Caco-2 (cell line): ENCODE measurements around the gene SPINK6. TPM values are rescaled to one million over a fixed set of nuclear protein-coding genes. Genes with fewer than 3 reads are reported as not detected.

ENCODE experiments used
- Bru-seq: library from RNA; stranded (reverse); fragments of 400-500 nt; gene quantifications from one replicate; lab custom pipeline; 2021; lab: Mats Ljungman, UMichigan
- BruChase-seq, 2 experiments: library from RNA; stranded (reverse); fragments of 400-500 nt; gene quantifications; one replicate each; lab custom pipeline; 2021; lab: Mats Ljungman, UMichigan
- BruUV-seq: library from RNA; stranded (reverse); fragments of 400-500 nt; replicated peaks from 2 replicates; lab custom pipeline; 2021; lab: Mats Ljungman, UMichigan
- CTCF ChIA-PET: fragments of 300-600 bp; sonication (Branson Sonifier 250); formaldehyde crosslinking; loops from one replicate; lab custom pipeline; 2022; ENCODE audit warnings: antibody characterized with exemption; lab: Charles Lee
- POLR2A ChIA-PET: fragments of 300-600 bp; sonication (Branson Sonifier 250); formaldehyde crosslinking; loops from one replicate; lab custom pipeline; 2022; ENCODE audit warnings: antibody characterized with exemption; lab: Charles Lee
- DNase-seq, 2 experiments: peaks; one replicate each; pipeline versions ENCODE4 v3.0.0 to v3.0.0-alpha.2; 2020 to 2022
- H3K27me3 ChIP-seq: replicated peaks from 2 replicates; pipeline ENCODE4 v1.6.0; 2011; ENCODE audit warnings: low read length; ENCODE audit not compliant: control insufficient read depth, insufficient read depth
- H3K36me3 ChIP-seq: 2 replicates; pipeline ENCODE4 v1.5.1; 2011; ENCODE audit warnings: low read length; ENCODE audit not compliant: control insufficient read depth, insufficient read depth
- H3K4me1 ChIP-seq: fragments of 250-450 bp; sonication (Bioruptor Pico); 2 replicates; pipeline ENCODE4 v1.5.1; 2020; ENCODE audit warnings: mild to moderate bottlenecking
- H3K4me3 ChIP-seq: 2 replicates; pipeline ENCODE4 v1.5.1; 2011; ENCODE audit warnings: low read depth, mild to moderate bottlenecking, control low read depth, low read length
- H3K9me3 ChIP-seq: fragments of 250-450 bp; sonication (Bioruptor Pico); 2 replicates; pipeline ENCODE4 v1.5.1; 2020; ENCODE audit warnings: mild to moderate bottlenecking, moderate library complexity
- H3K27ac Mint-ChIP-seq: one replicate; pipeline ENCODE4 v1.8.0; 2022; ENCODE audit warnings: mixed read lengths; ENCODE audit not compliant: unreplicated experiment
- H3K27me3 Mint-ChIP-seq: one replicate; pipeline ENCODE4 v1.8.0; 2022; ENCODE audit warnings: mixed read lengths; ENCODE audit not compliant: insufficient read depth, unreplicated experiment
- H3K36me3 Mint-ChIP-seq: one replicate; pipeline ENCODE4 v1.8.0; 2022; ENCODE audit warnings: mild to moderate bottlenecking, mixed read lengths; ENCODE audit not compliant: insufficient read depth, unreplicated experiment
- H3K4me1 Mint-ChIP-seq: one replicate; pipeline ENCODE4 v1.8.0; 2022; ENCODE audit warnings: low read depth, mixed read lengths; ENCODE audit not compliant: unreplicated experiment
- H3K4me3 Mint-ChIP-seq: one replicate; pipeline ENCODE4 v1.8.0; 2022; ENCODE audit warnings: mild to moderate bottlenecking, moderate library complexity, mixed read lengths; ENCODE audit not compliant: unreplicated experiment
- H3K9me3 Mint-ChIP-seq: one replicate; pipeline ENCODE4 v1.8.0; 2022; ENCODE audit warnings: mixed read lengths; ENCODE audit not compliant: unreplicated experiment
- intact Hi-C: fragments of 100-400 bp; cut with micrococcal nuclease; formaldehyde crosslinking; loops from one replicate; pipeline ENCODE4 v1.10.0; 2022; ENCODE audit not compliant: unreplicated experiment
- long read RNA-seq: library from polyadenylated mRNA; stranded (forward); transcript quantifications from one replicate; pipeline ENCODE4 v2.0.0, GENCODE V29; 2022
- total RNA-seq: library from RNA; stranded (reverse); gene quantifications from 2 replicates; pipeline ENCODE4 v1.2.3, GENCODE V29; 2022
- TF ChIP-seq, protein P1 (sequence below), 2 experiments: fragments of 200-600 bp in 1 of 2; IDR thresholded peaks; 1 replicate in 1 of 2; 2 replicates in 1 of 2; pipeline versions ENCODE4 v1.5.1 to v1.8.0; 2011 to 2022; ENCODE audit warnings: antibody characterized with exemption in 1 of 2, control low read depth in 1 of 2, inconsistent platforms in 1 of 2, low read depth in 1 of 2, low read length in 1 of 2, mild to moderate bottlenecking in 1 of 2, moderate library complexity in 1 of 2; ENCODE audit not compliant: insufficient read depth in 1 of 2, severe bottlenecking in 1 of 2, unreplicated experiment in 1 of 2

SPINK6 gene
- total RNA-seq (not detected in 2 replicates), Bru-seq, nascent RNA (not detected), BruChase-seq, experiment 1, labeled RNA remaining after a 2-hour chase (percentile 9 among the genes with signal in this experiment), BruChase-seq, experiment 2, labeled RNA remaining after a 6-hour chase (percentile 13 among the genes with signal in this experiment)
- long read RNA-seq: 0 reads

DNA sequence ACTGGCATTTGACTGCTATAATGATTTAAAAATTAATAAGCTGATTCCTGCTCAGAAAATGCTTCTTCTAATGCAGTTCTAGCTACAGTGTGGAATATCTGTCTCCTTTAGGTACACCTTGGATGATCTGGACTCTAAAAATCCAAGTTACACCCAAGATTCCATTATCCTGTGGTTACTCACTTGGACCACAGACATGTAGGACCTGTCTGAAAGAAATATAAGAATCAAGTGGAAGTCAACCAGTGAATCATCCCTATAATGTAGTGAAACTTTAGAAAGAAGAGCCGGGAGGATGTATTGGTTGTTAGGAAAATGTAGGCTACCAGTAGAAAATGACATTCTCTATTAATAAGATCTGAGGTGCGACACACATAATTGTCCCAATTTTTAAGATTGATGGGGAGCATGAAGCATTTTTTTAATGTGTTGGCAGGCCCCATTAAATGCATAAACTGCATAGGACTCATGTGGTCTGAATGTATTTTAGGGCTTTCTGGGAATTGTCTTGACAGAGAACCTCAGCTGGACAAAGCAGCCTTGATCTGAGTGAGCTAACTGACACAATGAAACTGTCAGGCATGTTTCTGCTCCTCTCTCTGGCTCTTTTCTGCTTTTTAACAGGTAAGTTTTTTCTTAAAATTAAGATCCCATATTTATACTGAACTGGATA lies at the start of gene SPINK6:
SPINK6 (plus strand) TSS at position 512 of the 673 bp plus-strand sequence; CDS start at position 567, 55 bp downstream.
- H3K9me3 ChIP-seq: no peaks in the 10 kb centered on the region
- CTCF ChIA-PET: no interaction called here
- POLR2A ChIA-PET: no interaction called here
- Mint-ChIP-seq H3K4me3 (no peak within 1 kb of the TSS), H3K27me3 (peaks cover 11% of the 10 kb centered on the region), H3K4me1 (no peaks in the 10 kb centered on the region), H3K9me3 (no peaks in the 10 kb centered on the region), H3K36me3 (no peaks in the 10 kb centered on the region), H3K27ac (no peak within 1 kb of the TSS)
- H3K36me3 ChIP-seq: no peaks in the 10 kb centered on the region
- no peak for DNase-seq
- no peaks in the 10 kb centered on the region for H3K27me3 ChIP-seq
- intact Hi-C loops: no loop called here
- no peak within 1 kb of the TSS for H3K4me3 ChIP-seq
- TF ChIP-seq, protein P1, sequence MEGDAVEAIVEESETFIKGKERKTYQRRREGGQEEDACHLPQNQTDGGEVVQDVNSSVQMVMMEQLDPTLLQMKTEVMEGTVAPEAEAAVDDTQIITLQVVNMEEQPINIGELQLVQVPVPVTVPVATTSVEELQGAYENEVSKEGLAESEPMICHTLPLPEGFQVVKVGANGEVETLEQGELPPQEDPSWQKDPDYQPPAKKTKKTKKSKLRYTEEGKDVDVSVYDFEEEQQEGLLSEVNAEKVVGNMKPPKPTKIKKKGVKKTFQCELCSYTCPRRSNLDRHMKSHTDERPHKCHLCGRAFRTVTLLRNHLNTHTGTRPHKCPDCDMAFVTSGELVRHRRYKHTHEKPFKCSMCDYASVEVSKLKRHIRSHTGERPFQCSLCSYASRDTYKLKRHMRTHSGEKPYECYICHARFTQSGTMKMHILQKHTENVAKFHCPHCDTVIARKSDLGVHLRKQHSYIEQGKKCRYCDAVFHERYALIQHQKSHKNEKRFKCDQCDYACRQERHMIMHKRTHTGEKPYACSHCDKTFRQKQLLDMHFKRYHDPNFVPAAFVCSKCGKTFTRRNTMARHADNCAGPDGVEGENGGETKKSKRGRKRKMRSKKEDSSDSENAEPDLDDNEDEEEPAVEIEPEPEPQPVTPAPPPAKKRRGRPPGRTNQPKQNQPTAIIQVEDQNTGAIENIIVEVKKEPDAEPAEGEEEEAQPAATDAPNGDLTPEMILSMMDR (IDR thresholded peaks at IDR 0.05; ENCODE audit: insufficient read depth in 1 of 2, low read depth in 1 of 2, low read length in 1 of 2, severe bottlenecking in 1 of 2, unreplicated experiment in 1 of 2): no peak
- no TSS peak for BruUV-seq
- no peaks in the 10 kb centered on the region for H3K4me1 ChIP-seq

DNA sequence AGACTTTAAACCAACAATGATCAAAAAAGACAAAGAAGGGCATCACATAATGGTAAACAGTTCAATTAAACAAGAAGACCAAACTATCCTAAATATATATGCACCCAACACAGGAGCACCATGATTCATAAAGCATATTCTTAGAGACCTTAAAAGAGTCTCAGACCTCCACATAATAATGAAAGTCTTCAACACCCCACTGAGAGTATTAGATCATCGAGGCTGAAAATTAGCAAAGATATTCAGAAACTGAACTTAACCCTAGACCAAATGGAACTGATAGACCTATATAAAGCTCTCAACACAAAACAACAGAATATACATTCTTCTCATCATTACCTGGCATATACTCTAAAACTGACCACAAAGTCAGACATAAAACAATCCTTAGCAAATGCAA lies 46.2 kb upstream of the SPINK6 start:
- ChIA-PET CTCF (no interaction called here), POLR2A (no interaction called here)
- no peaks in the 10 kb centered on the region for H3K36me3 Mint-ChIP-seq
- Histone ChIP-seq H3K4me1 (no peaks in the 10 kb centered on the region), H3K9me3 (no peaks in the 10 kb centered on the region), H3K4me3 (no peak overlapping the region), H3K36me3 (no peaks in the 10 kb centered on the region), H3K27me3 (no peaks in the 10 kb centered on the region)
- intact Hi-C loops: no loop called here
- TF ChIP-seq, protein P1 (IDR thresholded peaks at IDR 0.05; ENCODE audit: insufficient read depth in 1 of 2, low read depth in 1 of 2, low read length in 1 of 2, severe bottlenecking in 1 of 2, unreplicated experiment in 1 of 2): no peak
- peaks cover 28% of the 10 kb centered on the region for H3K9me3 Mint-ChIP-seq
- no TSS peak for BruUV-seq
- no peak for DNase-seq
- no peak overlapping the region for H3K4me3 Mint-ChIP-seq
- H3K27me3 Mint-ChIP-seq: no peaks in the 10 kb centered on the region
- no peak overlapping the region for H3K27ac Mint-ChIP-seq
- H3K4me1 Mint-ChIP-seq: no peaks in the 10 kb centered on the region

DNA sequence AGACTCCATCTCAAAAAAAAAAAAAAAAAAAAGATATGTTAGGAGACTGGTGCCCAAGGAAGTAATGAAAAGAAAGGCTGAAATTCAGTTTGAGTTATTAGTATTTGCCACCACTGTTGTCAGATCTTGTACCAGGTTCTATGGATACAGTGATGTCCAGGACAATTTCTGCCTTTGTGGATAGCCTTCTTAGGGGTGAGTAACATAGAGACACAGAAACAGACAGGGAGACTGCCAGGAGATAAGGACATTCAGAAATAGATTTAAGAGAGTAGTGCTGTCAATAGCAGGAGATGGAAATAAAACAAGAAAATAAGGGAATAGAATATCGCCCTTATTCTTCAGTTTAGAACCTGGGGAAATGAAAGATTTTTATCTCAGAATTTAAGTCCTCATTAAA lies 40.8 kb upstream of the SPINK6 start:
- peaks cover 13% of the 10 kb centered on the region; the same call in 1 of the 2 replicates for H3K4me1 ChIP-seq
- TF ChIP-seq, protein P1 (IDR thresholded peaks at IDR 0.05; ENCODE audit: insufficient read depth in 1 of 2, low read depth in 1 of 2, low read length in 1 of 2, severe bottlenecking in 1 of 2, unreplicated experiment in 1 of 2): no peak
- no TSS peak for BruUV-seq
- intact Hi-C loops: loop anchor here (2.0 kb wide), 1 partner anchor 15 kb away; no protein-coding TSS in a partner anchor
- Mint-ChIP-seq H3K36me3 (no peaks in the 10 kb centered on the region), H3K27ac (no peak overlapping the region), H3K4me3 (no peak overlapping the region), H3K27me3 (no peaks in the 10 kb centered on the region), H3K9me3 (peaks cover 21% of the 10 kb centered on the region), H3K4me1 (peaks cover 9% of the 10 kb centered on the region)
- no peaks in the 10 kb centered on the region for H3K27me3 ChIP-seq
- H3K9me3 ChIP-seq: no peaks in the 10 kb centered on the region
- ChIA-PET POLR2A (no interaction called here), CTCF (no interaction called here)
- no peak overlapping the region for H3K4me3 ChIP-seq
- DNase-seq: no peak
- H3K36me3 ChIP-seq: no peaks in the 10 kb centered on the region
